Gastroesophageal sphincter (tissue), 3 donors: ENCODE results near the gene REEP6.

Source experiments
- CTCF ChIP-seq, 4 experiments: fragments of 200-600 bp in 2 of 4; fragments of 450-650 bp in 2 of 4; sonication (generic) in 1 of 4; IDR thresholded peaks; one replicate each; pipeline ENCODE4 v1.5.1; 2017 to 2019; ENCODE audit warnings: antibody characterized with exemption in 4 of 4, mild to moderate bottlenecking in 2 of 4, moderate library complexity in 2 of 4
- EP300 ChIP-seq: sonication (generic); formaldehyde crosslinking; IDR thresholded peaks from one replicate; pipeline ENCODE4 v1.6.1; 2017; ENCODE audit warnings: antibody characterized with exemption, mild to moderate bottlenecking
- POLR2A ChIP-seq, 2 donors: fragments of 450-650 bp; IDR thresholded peaks; one replicate each; pipeline ENCODE4 v1.6.1; 2017; ENCODE audit warnings: antibody characterized with exemption in 2 of 2, mild to moderate bottlenecking in 2 of 2, moderate library complexity in 1 of 2
- POLR2AphosphoS5 ChIP-seq: sonication (generic); formaldehyde crosslinking; IDR thresholded peaks from one replicate; pipeline ENCODE4 v1.6.1; 2017; ENCODE audit warnings: antibody characterized with exemption

GRCh38 chr19:1441677-1442438, 49.1 kb upstream of the REEP6 start:
- TF ChIP-seq CTCF (IDR thresholded peaks at IDR 0.05) = no peak
- no peak for TF ChIP-seq POLR2AphosphoS5
- no peak for TF ChIP-seq POLR2A (IDR thresholded peaks at IDR 0.05)
- TF ChIP-seq EP300 = no peak
